GM21360 (cell line): Measurements from ENCODE around the gene SP100.
"Not testable (repeated sequence)": the region's sequence is repeated elsewhere in the genome, so short reads cannot be mapped to it uniquely, and the experiment has no call there.

Source experiments
- ATAC-seq: cut with Tn5 transposase; IDR thresholded peaks from one replicate; pipeline ENCODE4 v1.9.1; 2021; ENCODE audit warnings: mild to moderate bottlenecking, moderate library complexity; ENCODE audit not compliant: unreplicated experiment

The SP100 gene

DNA sequence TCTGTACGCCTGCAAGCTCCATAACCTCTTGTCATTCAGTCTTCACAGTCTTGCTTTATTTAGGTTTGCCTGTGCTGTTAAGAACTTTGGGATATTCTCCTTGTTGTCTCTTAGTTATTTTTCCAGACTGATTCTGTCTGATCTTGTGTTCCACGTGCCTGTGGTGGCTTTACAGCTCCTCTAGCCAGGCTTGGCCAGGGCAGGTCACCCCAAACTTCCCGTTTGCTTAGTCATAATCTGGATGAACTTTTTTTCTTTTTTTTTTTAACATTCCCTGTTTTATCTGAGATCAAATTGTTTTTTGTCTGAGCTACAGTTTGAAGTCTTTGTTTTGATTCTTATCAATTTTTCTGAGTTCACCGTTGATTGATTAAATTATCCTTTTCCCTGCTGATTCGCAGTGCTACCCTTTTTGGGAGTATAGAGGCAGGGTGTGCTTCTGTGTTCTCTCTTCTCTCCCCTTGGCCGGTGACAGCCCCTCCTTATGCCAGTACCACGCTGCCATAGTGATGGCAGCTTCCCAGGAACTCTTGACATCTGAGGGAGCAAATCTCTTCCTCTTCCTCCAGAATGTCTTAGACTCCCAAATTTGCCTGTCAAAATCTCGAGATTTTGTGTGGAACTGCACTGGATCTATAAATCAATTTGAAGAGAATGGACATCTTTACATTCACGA, 2.5 kb downstream of the SP100 start:
- no peak for ATAC-seq

DNA sequence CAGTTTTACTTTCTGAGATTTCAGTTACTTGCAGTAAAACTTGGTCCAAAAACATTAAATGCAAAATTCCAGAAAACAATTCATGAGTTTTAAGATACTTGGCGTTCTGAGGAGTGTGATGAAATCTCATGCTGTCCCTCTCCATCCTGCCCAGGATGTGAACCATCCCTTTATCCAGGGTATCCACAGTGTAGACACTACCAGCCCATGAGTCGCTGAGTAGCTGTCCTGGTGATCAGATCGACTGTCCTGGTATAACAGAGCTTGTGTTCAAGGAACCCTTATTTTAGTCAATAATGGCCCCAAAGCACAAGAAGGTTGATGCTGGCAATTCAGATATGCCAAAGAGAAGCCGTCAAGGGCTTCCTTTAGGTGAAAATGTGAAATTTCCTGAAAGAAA, 3.2 kb downstream of the SP100 start:
- ATAC-seq = no peak

- no peak for ATAC-seq
These were observed 6.1 kb downstream of the SP100 start for GRCh38 chr2:230422149-230422548.

DNA sequence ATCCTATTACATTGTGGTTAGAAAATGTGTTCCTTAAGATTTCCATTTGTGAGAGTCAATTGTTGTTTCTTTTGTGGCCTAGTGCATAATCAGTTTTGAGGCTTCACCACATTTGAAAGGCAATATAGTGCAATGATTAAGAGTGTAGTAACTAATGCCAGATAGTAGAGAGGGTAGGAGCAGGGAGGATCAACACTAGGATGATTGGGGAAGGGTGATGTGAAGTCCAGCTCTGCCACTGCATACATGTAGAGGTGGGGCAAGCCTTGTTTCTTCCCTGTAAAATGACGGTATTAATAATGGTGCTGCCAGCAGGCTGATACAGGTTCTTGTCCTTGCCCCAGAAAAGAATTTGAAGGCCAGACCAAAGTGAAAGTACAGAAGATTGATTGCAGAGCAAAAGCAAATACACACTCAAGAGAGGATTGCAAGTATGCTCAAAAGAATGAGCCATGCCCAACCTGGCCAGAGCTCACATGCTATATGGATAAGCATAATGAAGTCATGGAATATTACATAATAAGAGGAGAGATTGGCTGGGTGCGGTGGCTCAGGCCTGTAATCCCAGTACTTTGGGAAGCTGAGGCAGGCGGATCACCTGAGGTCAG, 8.0 kb downstream of the SP100 start:
- no peak for ATAC-seq

- ATAC-seq = no peak
These were observed 9.4 kb downstream of the SP100 start for GRCh38 chr2:230425377-230425776.

GRCh38 chr2:230429513-230429912, 13.5 kb downstream of the SP100 start:
- ATAC-seq = no peak

DNA sequence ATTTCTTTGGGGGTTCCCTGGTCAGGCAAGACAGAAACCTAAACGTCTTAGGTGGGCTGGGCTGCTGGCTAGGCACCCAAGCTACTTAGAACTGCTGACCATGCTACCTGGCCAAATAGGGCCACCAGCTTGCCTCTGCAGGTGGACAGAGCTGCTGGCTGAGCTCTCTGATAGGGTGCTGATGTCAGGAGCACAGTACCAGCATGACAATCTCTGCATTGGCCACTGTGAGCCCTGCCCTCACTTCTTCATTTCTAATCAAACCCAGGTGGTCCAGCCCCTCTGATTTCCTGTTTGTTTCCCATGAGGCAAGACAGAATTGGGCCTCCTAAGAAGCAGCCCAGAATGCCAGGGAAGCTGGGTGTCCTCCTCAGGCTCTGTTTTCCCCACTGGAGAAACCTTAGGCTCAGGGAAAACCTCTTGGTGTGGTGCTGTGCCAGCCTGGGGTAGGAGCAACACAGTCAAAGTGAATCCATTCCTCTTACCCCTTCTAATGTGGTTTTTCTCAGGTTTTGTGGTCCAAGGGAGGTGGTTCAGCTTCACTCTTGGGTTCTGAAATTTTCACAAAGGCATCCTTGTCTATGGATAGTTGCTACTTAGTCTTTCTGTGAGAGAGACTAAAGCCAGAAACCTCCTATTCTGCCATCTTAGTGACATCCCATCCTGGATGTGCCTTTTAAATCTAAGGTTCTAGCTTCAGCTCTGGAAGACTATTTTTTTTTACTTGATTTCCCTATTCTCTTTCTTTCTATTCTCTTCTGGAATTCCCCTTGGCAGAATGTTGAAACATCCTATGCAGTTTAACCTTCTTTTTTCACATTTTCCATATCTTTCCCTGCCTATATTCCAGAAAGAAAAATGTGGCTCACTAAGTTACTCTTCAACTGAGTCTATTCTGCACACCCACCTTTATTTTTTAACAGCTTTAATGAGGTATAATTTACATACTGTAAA, 15.2 kb downstream of the SP100 start:
- no peak for ATAC-seq

GRCh38 chr2:230434677-230435324, 18.8 kb downstream of the SP100 start:
- no peak for ATAC-seq

- no peak for ATAC-seq
These were observed 19.4 kb downstream of the SP100 start for GRCh38 chr2:230435431-230435830.

DNA sequence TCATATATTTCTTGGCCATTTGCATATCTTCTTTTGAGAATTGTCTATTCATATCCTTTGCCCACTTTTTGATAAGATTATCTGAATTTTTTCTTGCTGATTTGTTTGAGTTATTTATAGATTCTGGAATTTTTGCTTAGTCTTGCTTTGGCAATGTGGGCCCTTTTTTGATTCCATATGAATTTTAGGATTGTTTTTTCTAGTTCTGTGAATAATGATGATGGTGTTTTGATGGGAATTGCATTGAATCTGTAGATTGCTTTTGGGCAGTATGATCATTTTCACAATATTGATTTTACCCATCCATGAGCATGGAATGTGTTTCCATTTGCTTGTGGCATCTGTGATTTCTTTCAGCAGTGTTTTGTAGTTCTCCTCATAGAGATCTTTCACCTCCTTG, 23.1 kb downstream of the SP100 start:
- not testable (repeated sequence) for ATAC-seq

DNA sequence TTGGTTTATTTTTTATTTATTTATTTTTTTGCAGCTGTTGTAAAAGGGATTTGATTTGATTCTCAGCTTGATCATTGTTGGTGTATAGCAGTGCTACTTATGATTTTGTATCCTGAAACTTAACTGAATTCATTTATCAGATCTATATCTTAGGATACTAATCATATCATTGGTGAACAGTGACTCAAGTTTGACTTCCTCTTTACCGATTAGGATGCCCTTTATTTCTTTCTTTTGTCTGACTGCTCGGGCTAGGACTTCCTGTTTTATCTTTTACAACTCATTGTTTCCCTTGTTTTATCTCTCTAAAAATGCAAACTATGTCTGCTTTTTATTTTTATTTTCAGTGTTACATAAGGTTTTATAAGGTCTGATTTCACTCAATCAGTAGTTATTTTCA, 23.6 kb downstream of the SP100 start:
- no peak for ATAC-seq

DNA sequence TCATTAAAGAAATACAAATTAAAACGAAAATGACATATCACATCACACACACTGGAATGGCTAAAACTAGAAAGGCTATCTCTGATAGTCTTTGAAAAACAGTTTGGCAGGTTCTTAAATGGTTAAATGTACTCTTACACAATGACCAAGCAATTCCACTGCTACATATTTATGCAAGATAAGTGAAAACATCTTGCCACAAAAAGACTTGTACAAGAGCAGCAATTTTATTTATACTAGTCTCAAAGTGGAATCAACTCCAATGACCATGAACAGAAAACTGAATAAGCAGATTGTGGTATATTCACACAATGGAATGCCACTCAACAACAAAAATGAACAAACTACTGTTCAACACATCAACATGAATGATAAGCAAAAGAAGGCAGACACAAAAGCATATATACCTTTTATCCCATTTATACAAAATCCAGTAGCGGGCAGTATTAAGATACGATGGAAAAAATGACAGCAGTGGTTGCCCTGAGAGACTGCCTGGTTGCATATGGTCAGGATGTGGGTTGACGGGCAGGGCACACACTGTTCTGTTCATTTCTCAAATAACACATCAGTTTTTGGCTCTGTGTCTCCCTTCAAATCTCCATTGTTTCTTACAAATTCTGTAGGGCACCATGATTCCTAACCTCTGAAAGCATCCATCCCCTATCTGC, 25.4 kb downstream of the SP100 start:
- ATAC-seq = no peak

DNA sequence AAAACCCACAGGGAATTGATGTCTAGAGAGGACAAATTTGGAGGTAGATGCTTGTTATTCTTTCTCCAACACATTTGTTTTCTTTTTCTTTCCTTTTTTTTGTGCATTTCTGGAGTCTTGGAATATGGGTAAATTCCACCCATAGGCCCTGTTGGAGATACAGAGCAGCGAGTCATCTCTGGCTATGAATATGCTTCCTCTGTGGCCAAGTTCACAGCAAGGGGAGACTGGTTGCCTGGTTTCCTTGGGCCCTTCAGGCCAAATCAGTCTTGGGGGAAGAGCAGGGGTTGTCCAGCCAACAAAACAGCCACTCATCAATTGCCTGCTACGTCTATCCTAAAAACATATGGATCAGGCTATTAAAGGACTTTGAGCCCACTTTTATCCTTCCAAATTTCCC, 27.5 kb downstream of the SP100 start:
- ATAC-seq = no peak

- ATAC-seq = no peak
These were observed 28.8 kb downstream of the SP100 start for GRCh38 chr2:230444832-230445231.

DNA sequence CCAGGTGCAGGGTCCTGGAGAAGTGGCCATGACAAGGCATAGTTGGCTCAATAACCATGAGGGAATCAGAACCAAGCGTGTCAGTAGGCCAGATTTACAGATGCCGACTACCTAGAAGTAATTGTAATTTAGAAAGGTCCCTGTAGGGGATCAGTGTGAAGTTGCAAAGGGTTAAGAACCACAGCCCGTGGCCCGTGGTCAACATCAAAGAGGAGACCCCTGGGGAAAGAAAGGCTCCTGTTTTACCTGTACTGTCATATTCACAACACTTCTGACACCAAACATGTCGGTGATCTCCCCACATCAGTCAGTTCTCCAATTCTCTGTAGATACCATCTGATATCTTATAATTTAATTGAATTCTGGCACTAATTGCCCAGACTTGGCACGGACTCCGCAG, 31.0 kb downstream of the SP100 start:
- ATAC-seq = no peak

DNA sequence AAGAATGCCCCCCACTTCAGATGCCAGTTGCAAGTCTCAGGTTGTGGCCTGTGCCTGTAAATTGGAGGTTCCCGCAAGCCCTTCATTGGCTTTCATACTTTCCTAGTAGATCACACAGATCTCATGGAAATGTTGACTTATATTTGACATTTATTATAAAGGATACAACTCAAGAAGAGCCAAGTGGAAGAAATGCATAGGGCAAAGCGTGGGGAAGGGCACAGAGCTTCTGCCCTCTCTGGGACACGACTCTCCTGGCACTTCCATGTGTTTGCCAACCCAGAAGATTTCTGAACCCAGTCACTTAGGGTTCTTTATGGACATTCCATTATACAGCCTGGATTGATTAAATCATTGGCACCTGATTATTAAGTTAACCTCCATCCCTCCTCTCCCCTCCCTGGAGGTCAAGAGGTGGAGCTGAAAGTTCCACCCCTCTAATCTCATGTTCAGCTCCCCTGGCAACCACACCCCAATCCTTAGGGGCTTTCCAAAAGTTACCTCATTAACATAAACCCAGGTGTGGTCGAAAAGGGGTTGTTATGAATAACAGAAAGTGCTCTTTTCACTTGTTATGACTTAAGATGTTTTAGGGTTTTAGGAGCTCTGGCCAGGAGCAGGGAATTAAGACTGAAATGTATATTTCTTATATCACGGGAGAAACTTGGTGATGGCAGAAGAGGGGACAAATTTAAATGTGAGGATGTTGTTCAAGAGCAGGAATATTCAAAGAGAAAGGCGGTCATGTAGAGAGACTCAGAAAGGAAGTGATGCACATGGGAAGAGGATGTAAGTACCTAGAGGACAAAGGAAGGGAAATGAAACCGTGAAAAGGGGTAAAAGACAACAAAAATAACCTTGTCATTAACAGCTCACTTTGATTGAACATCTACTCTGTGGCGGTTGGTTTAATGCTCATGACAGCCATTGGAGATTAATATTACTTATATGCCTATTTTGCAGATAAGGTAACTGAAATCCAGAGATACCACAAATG, 31.8 kb downstream of the SP100 start:
- peak; percentile 76 for ATAC-seq

- no peak for ATAC-seq
These were observed 34.0 kb downstream of the SP100 start for GRCh38 chr2:230449901-230450467.

DNA sequence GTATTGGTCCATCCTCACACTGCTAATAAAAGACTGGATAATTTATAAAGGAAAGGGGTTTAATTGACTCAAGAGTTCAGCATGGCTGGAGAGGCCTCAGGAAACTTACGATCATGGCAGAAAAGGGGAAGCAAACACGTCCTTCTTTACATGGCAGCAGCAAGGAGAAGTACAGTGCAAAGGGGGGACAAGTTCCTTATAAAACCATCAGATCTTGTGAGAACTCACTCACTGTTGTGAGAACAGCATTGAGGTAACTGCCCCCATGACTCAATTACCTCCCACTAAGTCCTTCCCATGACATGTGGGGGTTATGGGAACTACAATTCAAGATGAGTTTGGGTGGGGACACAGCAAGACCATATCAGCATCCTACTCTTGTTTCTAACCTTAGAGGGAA, 37.0 kb downstream of the SP100 start:
- ATAC-seq = no peak

DNA sequence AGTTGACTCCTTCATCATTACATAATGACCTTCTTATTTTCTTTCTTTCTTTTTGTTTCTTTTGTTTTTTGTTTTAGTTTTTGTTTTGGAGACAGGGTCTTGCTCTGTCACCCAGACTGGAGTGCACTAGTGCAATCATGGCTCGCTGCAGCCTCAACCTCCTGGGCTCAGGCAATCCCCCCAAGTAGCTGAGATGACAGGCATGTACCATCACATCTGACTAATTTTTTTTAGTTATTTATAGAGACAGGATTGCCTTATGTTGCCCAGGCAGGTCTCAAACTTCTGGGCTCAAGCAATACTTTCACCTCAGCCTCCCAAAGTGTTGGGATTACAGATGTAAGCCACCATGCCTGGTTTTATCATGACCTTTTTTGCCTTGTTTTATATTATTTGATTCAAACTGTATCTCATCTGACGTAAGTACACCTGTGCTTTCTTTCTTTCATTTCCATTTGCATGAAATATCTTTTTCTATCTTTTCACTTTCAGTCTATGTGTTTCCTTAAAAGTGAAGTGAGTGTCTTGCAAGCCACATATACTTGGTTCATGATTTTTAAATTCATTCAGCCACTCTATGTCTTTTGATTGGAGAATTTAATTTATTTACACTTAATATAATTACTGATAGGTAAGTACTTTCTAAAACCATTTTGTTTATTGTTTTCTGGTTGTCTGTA, 39.1 kb downstream of the SP100 start:
- no peak for ATAC-seq
